C4-2B (cell line): ENCODE results near the gene OR5K4.

Source experiments
- ZFX ChIP-seq: fragments of 450-650 bp; IDR thresholded peaks from 2 replicates; pipeline ENCODE4 v1.6.1; 2017
- TF ChIP-seq, protein P1 (sequence below): fragments of 450-650 bp; conservative IDR thresholded peaks from 2 replicates; pipeline ENCODE4 v1.5.1; 2017; ENCODE audit warnings: mild to moderate bottlenecking

DNA sequence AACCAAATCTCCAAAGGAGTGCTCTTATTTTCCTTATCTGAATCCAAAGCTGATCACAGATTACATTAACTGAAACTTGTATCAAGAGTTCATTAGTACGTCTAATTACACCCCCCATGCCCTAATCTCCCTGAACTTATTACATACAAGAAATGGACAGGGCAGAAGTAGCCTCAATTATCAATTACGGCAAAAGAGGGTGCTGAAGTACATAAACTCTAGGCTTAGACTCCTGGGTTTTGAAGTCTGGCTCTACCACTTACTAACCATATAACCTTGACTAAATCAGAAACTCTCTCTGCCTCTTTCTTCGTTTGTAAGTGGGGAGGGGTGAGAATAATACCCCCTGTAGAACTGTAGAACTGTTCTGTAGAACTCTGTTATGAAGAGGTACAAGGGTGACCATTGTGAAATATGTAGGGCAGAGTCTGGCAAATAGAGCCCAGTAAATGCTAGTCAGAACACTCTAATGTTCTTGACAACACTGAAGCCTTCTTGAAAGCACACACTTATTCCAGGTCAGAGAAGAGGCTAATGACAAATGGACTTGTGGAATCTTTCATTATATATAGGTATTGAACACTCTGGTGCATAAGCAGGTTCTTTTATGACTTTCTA lies 19.6 kb upstream of the OR5K4 start:
- TF ChIP-seq, protein P1, sequence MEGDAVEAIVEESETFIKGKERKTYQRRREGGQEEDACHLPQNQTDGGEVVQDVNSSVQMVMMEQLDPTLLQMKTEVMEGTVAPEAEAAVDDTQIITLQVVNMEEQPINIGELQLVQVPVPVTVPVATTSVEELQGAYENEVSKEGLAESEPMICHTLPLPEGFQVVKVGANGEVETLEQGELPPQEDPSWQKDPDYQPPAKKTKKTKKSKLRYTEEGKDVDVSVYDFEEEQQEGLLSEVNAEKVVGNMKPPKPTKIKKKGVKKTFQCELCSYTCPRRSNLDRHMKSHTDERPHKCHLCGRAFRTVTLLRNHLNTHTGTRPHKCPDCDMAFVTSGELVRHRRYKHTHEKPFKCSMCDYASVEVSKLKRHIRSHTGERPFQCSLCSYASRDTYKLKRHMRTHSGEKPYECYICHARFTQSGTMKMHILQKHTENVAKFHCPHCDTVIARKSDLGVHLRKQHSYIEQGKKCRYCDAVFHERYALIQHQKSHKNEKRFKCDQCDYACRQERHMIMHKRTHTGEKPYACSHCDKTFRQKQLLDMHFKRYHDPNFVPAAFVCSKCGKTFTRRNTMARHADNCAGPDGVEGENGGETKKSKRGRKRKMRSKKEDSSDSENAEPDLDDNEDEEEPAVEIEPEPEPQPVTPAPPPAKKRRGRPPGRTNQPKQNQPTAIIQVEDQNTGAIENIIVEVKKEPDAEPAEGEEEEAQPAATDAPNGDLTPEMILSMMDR: no peak
- TF ChIP-seq ZFX: no peak
